ENCODE measurements around the gene ATP2A2.
A peak's percentile ranks its signal among the peaks of the same experiment; 100 is the strongest.
"Not testable (repeated sequence)": the region's sequence is repeated elsewhere in the genome, so short reads cannot be mapped to it uniquely, and the experiment has no call there.

Gene ATP2A2

GRCh38 chr12:110280779-110281548 is at the start of gene ATP2A2:
Gene ATP2A2 (plus strand): TSS chr12:110281247. CDS start chr12:110281790, 543 bp downstream.
- DNase-seq: peak; percentile 80

DNA sequence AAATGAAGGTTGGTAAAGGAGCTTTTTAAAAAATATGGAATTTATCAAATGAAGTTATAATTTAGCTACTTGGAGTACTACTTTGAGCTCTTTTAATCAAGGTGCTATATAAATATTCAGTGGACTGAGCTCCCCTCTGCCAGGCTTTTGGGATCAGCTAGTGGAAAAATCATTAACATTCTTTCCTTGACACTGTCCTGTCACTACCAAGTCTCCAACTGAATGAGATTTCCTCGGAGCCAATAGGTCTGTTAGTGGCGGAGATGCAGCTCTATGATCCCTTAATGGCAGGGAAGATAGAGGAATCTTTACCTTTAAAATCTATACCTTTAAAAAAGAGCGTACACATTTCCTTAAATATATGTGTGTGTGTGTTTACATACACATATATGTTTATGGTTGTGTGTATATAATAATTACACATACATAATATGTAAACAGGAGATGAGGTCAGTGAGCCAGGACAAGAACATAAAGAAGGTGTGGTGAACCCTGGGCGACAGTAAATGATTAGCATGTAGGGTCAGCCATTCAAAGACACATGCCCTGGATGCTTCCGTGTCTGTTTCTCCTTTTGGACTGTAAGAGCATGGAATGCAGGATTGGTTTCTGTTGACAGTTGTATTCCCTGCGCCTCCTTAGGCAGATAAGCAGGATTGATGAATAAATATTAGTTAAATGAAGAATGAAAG is 47.7 kb upstream of the ATP2A2 start:
- no peak for DNase-seq

DNA sequence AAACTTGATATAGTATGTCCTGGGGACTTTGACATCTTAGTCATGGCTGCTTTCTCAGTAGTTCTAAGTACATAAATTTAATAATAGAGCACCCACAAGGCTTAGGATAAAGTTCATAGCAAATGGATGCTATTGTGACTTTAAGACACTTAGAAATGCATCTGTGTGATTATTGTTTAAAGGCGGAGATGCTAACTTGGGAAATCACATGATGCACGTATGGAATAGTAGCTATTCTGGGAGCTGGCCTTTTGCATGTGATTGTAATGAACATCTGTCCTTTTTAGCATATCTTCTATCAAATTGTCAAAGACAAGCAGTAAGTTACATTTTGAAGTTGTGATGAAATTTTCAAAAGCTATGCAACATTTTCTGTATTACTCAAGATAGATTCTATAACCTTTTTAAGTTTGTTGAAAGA is 46.7 kb upstream of the ATP2A2 start:
- DNase-seq: no peak

DNA sequence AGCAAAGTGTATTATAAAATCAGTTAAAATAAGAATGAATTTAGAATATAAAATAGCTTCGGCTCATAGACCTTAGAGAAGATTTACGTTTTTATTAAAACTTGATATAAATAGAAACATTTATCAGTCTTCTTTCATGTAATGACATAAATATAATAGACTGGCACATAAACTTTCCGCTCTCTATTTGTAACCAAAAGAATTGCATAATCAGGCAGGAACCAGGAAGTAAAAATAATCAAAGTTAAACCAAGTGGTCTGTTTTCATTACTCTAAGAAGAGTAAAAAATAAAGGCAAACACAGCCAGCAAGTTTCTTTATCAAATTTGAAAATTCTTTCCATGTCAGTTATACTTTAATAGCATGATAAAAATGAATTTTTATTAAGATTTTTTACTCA is 46.3 kb upstream of the ATP2A2 start:
- DNase-seq: no peak

- DNase-seq: no peak
Measured at GRCh38 chr12:110235383-110235782, 45.7 kb upstream of the ATP2A2 start.

- DNase-seq: no peak
Measured at GRCh38 chr12:110243227-110243626, 37.8 kb upstream of the ATP2A2 start.

DNA sequence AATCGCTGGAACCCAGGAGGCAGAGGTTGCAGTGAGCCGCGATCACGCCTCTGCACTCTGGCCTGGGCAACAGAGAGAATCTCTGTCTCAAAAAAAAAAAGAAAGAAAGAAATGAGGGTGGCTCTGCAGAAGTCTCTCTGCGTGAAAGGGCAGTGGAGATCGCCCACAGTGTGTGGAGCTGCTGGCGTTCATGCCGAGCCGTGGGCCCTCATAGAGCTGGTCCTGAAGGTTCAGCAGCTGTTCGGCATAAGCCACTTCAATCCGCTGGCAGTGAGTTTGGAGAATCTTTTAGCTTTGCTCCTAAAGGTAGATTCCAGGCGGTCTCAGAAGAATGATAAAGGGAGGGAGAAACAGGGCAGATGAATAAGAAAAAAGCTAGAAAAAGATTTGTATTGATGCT is 36.7 kb upstream of the ATP2A2 start:
- DNase-seq: no peak

DNA sequence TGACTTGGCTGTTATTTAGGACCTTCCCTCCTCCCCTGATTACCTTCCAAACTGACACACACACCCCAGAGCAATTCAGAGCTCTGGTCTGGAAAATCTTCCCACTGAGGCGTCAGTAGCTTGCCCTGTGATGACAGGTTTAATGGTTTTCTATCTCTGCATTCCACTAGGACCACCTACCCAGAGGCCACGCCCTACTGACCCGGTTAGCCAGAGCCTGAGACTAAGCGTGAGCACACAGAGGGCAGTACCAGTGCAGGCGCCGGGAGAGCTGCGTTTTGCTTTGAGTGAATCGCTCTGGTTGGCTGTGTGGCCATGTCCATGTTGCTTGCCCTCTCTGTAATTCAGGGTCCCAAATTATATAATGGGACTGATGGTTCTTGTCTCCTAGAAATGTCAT is 36.2 kb upstream of the ATP2A2 start:
- no peak for DNase-seq

GRCh38 chr12:110245369-110245772 is 35.7 kb upstream of the ATP2A2 start:
- DNase-seq: no peak

- DNase-seq: no peak
Measured at GRCh38 chr12:110246636-110247339, 34.3 kb upstream of the ATP2A2 start.

- peak; percentile 8 for DNase-seq
Measured at GRCh38 chr12:110247340-110248095, 33.5 kb upstream of the ATP2A2 start.

DNA sequence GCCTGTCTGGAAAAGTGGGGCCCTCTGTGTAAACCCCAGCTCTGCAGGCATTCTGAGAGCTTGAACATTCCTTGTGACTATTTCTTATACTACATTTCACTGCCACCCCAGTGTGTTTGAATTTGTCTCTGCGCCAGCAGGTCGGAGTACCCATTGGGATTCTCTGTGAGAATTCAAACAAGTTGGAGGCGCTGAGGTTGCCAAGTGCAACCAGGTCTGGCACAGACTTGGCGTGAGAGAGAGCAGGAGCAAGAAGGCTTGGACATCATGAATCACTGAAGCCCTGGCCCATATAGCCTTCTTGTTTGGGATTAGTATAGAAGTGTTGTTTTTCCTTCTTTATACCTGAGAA is 33.0 kb upstream of the ATP2A2 start:
- DNase-seq: no peak

GRCh38 chr12:110249105-110249504 is 31.9 kb upstream of the ATP2A2 start:
- DNase-seq: no peak

- DNase-seq: no peak
Measured at GRCh38 chr12:110249716-110250225, 31.3 kb upstream of the ATP2A2 start.

DNA sequence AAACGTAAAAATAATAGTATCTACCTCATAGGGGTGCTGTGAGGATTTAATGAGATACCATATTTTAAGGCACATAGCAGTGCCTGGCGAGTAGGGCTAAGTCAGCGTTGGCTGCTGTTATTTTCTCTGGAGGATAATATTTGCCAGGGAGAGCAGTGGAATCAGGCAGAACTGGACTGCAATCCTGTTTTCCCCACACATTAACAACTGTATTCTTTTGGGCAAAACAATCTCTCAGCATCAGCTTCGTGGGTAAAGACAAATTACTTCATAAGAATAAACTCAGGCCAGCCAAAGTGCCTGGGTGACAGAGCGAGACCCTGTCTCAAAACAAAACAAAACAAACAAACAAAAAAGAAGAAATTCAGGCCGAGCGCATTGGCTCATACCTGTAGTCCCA is 29.7 kb upstream of the ATP2A2 start:
- DNase-seq: no peak

DNA sequence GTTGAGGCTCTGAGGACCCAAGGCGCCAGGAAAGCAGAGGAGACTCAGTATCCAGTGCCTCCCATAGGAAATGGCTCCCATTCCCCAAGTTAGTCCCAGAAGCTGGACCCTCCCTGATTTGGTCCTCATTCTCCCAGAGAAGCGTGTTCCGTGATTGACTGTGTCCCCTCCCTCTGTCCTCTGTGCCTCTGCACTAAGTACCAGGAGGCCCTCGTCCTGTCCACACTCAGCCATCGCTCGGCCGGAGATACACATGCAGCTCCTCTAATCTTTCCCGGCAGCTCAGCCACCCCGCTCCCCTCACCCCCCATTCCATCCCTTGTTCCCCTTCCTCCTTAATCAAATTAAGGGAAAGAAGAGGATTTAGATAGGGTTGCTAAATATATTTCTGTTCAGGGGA is 28.3 kb upstream of the ATP2A2 start:
- DNase-seq: no peak

DNA sequence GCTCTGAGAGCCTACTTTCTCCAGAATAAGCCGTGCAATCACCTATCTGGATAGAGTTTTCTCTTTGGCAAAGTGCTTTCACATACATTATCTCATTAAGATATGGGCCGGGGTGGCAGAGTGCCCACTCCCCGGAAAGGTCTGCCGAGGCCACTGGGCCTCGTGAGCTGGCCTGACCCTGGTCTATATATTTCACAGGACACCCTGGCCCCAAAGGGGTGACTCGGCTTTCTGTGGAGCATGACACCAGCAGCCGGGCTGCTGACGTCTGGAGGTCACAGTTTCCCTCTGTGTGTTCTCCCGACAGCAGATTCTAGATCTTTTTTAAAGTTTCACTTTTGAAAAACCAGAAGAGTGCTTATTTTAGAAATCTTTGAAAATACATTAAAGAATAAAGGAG is 27.9 kb upstream of the ATP2A2 start:
- no peak for DNase-seq

DNA sequence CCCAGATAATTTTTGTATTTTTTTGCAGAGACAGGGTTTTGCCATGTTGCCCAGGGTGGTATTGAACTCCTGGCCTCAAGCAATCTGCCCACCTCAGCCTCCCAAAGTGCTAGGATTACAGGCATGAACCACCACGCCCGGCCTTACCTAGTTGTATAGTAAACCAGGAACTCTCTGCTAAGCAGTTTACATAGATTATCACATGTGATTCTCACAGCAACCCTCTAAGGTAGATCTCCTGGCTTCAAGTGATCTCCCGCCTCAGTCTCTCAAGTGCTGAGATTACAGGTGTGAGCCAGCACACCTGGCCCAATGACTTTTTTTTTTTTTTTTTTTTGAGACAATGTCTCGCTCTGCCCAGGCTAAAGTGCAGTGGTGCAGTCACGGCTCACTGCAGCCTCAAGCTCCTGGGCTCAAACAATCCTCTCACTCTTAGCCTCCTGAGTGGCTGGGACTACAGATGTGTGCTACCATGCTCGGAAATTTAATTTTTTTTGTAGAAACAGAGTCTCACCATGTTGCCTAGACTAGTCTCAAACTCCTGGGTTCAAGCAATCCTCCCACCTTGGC is 26.0 kb upstream of the ATP2A2 start:
- DNase-seq: no peak

- DNase-seq: not testable (repeated sequence)
Measured at GRCh38 chr12:110255890-110256456, 25.1 kb upstream of the ATP2A2 start.

- no peak for DNase-seq
Measured at GRCh38 chr12:110256780-110257431, 24.1 kb upstream of the ATP2A2 start.

DNA sequence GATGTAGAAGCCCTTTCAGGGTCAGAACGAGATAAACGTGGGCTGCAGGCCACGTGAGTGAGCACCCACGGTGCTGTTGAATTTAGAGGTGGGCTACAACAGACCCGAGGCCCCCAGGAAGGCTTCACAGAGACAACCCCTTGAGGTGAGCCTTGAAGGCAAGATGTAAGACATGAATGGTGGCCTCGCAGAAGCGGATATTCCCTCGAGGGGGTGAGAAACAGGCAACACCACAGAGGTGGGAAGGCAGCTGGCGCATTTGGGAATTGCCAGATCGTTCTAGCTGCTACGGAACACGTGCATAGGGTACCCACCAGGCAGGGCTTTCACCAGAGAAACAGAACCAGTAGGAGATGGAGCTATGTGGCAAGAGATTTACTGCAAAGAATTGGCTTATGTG is 22.6 kb upstream of the ATP2A2 start:
- no peak for DNase-seq

Measured in NCI-H1694 (cell line).